Measurements from ENCODE around the gene KLHL41. TPM values are rescaled to one million over a fixed set of nuclear protein-coding genes. Genes with fewer than 3 reads are reported as not detected.

KLHL41 gene
- polyA plus RNA-seq, 1 experiment, result 0.15 TPM

DNA sequence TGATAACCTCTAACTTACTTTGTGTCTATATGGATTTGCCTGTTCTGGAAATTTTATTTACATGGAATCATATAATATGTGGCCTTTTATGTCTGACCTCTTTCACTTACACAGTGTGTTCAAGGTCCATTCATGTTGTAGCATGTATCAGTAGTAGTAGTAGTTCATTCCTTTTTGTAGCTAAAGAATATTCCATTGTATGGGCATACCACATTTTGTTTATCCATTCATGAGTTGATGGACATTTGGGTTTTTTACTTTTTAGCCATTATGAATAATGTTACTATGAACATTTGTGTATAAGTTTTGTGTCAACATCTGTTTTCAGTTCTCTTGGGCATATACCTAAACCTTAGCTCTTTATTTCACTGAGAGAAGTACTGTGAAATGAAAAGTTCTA is 18.7 kb upstream of the KLHL41 start:
- no peak overlapping the region for H3K4me3 ChIP-seq (ENCODE audit: low read depth, low read length)
- CTCF ChIA-PET, result interaction anchor here (0.6 kb wide), 1 partner anchor 10 kb away, joined by 4 read pairs; no protein-coding TSS in a partner anchor
- no peak for DNase-seq (ENCODE audit: low read depth)
- TF ChIP-seq CTCF (IDR thresholded peaks at IDR 0.05; ENCODE audit: insufficient read depth, low read depth, low read length), result no peak
- H3K36me3 ChIP-seq (ENCODE audit: control insufficient read depth, insufficient read depth, low read length), result no peaks in the 10 kb centered on the region
- POLR2A ChIA-PET, result no interaction called here
- H3K27me3 ChIP-seq (ENCODE audit: control insufficient read depth, insufficient read depth, low read length), result no peaks in the 10 kb centered on the region

GRCh38 chr2:169491378-169491777 is 18.1 kb upstream of the KLHL41 start:
- no peak overlapping the region for H3K4me3 ChIP-seq (ENCODE audit: low read depth, low read length)
- CTCF ChIA-PET, result interaction anchor here (0.6 kb wide), 1 partner anchor 9 kb away, joined by 4 read pairs; no protein-coding TSS in a partner anchor

GRCh38 chr2:169493360-169493759 is 16.1 kb upstream of the KLHL41 start:
- DNase-seq (ENCODE audit: low read depth), result no peak
- Histone ChIP-seq H3K36me3 (ENCODE audit: control insufficient read depth, insufficient read depth, low read length) (no peaks in the 10 kb centered on the region), H3K27me3 (ENCODE audit: control insufficient read depth, insufficient read depth, low read length) (no peaks in the 10 kb centered on the region), H3K4me3 (ENCODE audit: low read depth, low read length) (no peak overlapping the region)
- ChIA-PET CTCF (interaction anchor here (1.1 kb wide), 1 partner anchor 41 kb away, joined by 3 read pairs; no protein-coding TSS in a partner anchor), POLR2A (no interaction called here)
- TF ChIP-seq CTCF (IDR thresholded peaks at IDR 0.05; ENCODE audit: insufficient read depth, low read depth, low read length), result no peak

More at GRCh38 chr2:169491378-169491777, 18.1 kb upstream of the KLHL41 start:
- no peak for TF ChIP-seq CTCF (IDR thresholded peaks at IDR 0.05; ENCODE audit: insufficient read depth, low read depth, low read length)
- Histone ChIP-seq H3K27me3 (ENCODE audit: control insufficient read depth, insufficient read depth, low read length) (no peaks in the 10 kb centered on the region), H3K36me3 (ENCODE audit: control insufficient read depth, insufficient read depth, low read length) (no peaks in the 10 kb centered on the region)
- DNase-seq (ENCODE audit: low read depth), result no peak
- POLR2A ChIA-PET, result no interaction called here

GRCh38 chr2:169495310-169495928 is 14.1 kb upstream of the KLHL41 start:
- no peak for TF ChIP-seq CTCF (IDR thresholded peaks at IDR 0.05; ENCODE audit: insufficient read depth, low read depth, low read length)
- ChIA-PET POLR2A (no interaction called here), CTCF (interaction anchor here (1.8 kb wide), 1 partner anchor 16 kb away, joined by 5 read pairs; the partner anchor contains the start of gene BBS5)

GRCh38 chr2:169504651-169505050 is 4.9 kb upstream of the KLHL41 start:
- no peak for TF ChIP-seq CTCF (IDR thresholded peaks at IDR 0.05; ENCODE audit: insufficient read depth, low read depth, low read length)
- DNase-seq (ENCODE audit: low read depth), result no peak
- no peaks in the 10 kb centered on the region for H3K27me3 ChIP-seq (ENCODE audit: control insufficient read depth, insufficient read depth, low read length)
- ChIA-PET CTCF (no interaction called here), POLR2A (no interaction called here)
- no peaks in the 10 kb centered on the region; the same call in 1 of the 2 replicates for H3K36me3 ChIP-seq (ENCODE audit: control insufficient read depth, insufficient read depth, low read length)
- H3K4me3 ChIP-seq (ENCODE audit: low read depth, low read length), result no peak overlapping the region

More at GRCh38 chr2:169495310-169495928, 14.1 kb upstream of the KLHL41 start:
- Histone ChIP-seq H3K4me3 (ENCODE audit: low read depth, low read length) (no peak overlapping the region), H3K27me3 (ENCODE audit: control insufficient read depth, insufficient read depth, low read length) (no peaks in the 10 kb centered on the region), H3K36me3 (ENCODE audit: control insufficient read depth, insufficient read depth, low read length) (no peaks in the 10 kb centered on the region; the same call in 1 of the 2 replicates)
- DNase-seq (ENCODE audit: low read depth), result no peak

Measured in BJ (cell line).